Activated CD8-positive, alpha-beta memory T cell treated with anti-CD3 and anti-CD28 coated beads, Interleukin-2, amount 50 U/mL, for 1 hour (primary cell): Measurements from ENCODE around the gene RASSF10.
"Not testable (repeated sequence)": the region's sequence is repeated elsewhere in the genome, so short reads cannot be mapped to it uniquely, and the experiment has no call there.

Experiments used
- DNase-seq: peaks from one replicate; pipeline ENCODE4 v3.0.0-alpha.2; 2020; ENCODE audit errors: extremely low read depth

Gene RASSF10

DNA sequence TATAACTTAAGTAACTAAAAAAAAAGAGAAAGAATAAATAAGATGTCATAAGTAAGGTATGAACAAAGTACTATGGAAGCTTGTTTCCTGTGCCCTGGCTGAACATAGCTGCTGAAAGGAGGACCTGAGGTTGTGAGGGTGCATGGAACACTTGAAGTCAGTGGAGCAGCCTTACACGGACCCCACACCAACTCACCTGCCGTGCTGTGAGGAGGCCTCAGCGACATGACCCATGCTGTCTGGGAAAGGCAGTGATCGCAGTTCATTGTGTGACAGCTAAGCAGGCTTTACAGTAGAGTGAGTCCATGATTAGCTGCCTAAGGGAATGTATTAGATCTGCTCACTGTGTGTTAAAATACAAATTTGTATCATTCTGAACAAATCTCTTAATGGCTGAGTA lies 17.6 kb downstream of the RASSF10 start:
- DNase-seq: no peak

DNA sequence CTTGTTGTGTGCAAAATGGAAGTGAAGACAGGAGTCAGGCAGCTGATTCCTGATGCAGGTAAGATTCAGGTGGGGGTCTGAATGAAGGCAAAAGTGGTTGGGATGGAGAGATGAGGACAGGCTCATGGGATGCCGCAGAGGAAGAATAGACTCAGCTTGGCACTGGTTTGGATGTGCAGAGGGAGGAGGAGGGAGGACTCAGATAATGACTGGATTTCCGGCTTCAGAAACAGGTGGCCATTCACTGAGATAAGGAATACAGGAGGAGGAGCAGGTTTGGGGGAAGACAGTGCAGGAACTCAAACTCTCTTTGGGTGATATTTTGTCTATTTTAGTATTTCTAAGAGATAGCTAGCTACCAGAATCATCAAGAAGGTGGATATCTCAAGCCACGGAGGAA lies 19.2 kb downstream of the RASSF10 start:
- no peak for DNase-seq

DNA sequence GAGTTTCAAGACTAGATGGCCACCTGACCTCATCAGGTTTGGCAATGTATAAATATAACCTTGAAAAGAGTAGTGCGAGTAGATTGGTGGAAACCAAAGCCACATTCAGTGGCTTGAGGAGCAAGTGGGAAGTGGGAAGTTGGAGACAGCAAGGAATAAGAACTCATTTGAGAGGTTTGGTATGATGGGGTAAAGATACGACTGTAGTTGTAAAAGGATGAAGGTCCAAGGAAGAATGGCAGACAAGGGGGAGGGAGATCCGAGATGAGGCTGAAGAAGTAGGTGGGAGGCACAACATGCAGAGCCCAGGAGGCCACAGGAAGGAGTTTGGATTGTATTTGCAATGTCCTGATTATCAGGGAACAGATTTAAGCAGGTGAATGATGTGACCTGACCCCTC lies 20.8 kb downstream of the RASSF10 start:
- no peak for DNase-seq

DNA sequence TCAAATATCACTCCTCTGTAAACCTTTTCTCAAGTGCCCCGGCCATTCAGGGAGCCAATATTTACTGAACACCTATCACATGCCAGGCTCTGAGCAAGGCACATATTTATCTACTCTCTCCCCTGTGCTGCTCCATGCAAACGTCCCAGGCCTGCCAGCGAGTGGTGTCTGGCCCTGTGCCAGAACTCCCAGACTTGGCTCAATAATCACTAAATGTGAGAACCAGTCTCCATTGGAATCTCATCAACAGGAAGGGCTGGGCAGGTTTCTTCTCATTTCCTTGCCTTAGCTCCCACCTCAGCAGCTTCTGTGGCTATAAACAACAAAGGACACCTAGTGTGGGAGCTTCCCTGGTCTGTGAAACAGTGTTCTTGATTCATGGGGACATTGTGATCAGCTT lies 21.7 kb downstream of the RASSF10 start:
- no peak for DNase-seq

DNA sequence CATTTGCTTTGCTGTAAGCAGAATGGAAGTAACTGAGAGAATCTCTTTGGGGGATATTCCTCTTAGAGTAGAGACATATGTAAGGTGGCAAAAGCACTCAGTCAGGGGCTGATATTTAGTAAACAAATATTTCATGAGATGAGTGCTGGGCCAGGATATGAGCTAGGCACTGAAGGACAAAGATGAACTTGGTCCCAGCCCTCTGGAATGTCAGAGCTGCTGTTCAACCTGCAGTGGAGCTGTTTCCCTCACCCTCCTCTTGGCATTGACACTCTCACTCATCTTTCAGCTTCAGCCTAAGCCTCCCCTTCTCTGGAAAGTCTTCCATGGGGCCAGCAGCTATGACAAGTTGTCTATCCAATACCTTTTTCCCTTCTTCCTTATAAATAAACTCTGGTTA lies 22.2 kb downstream of the RASSF10 start:
- no peak for DNase-seq

DNA sequence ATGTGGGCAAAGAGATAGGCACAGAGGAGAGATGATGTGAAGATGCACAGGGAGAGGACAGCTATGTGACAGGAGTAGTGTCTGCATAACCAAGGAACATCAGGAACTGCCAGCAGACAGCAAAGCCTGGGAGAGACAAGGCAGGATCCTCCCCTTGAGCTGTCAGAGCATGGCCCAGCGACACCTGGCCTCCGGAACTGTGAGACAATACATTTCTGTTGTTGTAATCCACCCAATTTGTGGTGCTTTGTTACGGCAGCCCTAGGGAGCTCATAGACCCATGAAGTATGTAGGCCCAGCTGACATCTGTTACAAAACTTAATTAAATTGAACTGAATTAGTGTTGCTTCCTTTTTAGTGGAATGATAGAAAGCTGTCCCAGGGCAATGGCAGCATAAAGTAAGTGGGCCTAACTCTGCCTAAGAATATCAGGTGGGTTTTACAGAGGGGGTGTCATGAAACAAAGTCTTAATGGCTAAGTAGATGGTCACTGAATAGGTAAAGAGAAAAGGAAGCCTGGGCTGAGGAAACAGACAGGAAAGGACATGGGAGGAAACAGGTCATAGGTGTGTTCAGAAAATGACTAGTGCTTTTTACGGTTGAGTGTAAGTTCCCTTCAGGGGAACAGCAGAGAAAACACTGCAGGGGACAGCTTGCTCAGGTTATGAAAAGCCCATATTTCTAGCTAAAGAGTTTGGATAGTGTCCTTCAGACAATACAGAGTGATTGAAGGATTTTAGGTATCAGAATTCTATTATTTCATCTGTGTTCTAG lies 24.8 kb downstream of the RASSF10 start:
- no peak for DNase-seq

DNA sequence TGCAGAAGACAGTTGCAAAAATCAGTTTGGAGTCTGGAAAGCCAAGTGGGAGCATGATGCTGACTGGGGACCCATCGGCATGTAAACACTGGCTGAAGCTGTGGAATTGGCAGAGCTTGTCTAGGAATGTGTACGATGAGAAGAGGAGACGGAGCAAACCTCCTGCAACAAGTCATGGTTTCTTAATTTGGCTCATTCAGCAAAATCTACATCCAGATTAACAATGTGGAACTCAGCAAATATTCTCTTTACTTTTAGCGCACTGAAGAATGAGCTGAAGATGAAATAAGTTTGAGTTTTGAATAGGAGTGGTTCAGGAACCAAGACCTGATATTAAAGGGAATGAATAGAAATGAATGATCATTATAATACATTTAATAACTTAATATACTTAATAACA lies 26.6 kb downstream of the RASSF10 start:
- no peak for DNase-seq

DNA sequence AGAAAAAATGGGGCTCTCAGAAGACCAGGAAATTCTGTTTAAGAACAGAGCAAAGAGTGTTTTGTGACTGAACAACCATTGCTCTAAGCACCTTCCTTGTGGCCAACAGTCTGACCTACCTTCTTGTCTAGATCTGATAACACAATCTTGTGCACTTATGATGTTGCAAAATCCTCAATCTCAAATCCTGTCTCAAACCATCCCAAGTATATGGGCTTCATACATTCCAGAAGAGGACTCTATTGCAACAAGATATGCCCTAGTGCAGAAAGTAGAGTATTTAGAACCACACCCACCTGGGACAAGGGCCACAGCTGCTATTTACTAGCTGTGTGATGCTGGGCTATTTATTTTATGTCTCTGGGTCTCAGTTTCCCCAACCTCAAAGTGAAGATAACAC lies 27.1 kb downstream of the RASSF10 start:
- DNase-seq: no peak

DNA sequence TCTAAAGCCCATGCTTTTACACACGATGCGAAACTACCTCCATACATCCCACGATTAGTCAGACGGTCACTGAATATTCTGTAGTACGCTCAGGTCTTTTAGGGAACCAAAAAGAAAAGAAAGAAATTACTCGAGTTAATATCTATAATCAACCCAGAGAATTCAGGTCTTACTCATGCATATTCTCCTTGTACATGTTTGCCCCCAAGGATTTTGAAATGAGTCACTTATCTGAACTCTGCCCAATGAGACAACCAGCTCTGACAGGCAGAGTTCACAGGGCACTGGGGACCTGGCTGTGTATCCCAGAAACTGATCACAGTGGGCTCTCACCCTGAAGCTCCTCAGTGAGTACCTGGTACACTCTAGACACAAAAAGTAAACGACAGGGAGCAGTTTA lies 29.2 kb downstream of the RASSF10 start:
- no peak for DNase-seq

DNA sequence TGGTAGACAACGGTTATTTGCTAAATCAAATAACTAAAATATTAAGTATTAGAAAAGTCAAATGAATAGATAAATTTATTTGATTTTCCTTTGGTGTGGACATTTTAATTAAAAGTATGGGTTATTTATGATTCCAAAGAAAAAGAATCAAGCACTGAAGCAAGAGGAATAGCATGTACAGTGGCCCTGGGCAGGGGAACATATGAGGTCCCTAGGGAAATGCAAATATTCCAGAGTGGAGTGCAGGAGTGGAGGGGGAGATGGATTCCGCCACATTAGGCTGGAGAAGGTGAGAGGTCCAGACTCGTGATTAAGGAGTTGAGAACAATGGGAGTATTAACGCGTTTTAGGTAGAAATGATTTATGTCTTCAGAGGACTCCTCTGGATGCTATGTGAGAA lies 30.0 kb downstream of the RASSF10 start:
- no peak for DNase-seq

DNA sequence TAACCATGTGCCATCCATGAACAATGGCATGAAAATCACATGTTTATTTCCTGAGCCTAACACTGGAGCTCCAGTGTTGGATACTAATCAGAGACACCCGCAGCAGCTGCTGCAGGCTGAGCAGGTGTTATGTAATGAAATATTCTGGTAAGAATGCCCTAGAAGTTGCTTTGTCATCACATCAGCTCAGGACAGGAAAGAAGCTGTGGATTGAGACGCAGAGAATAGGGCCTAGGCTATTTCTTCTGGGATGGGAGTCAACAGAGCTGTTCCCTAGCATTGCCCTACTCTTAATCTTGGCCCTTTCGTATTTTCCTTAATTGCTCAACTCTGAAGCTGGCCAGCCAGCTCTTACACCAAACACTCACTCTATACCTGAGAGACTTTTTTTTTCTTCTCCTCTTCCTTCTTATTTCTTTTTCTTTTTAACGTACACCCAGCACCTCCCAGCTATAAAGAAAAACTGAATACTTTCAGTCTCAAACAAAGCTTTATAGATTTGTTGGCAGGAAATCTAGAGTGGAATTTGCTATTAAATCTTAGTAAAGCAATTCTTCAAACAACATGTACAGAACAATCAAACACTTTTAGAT lies 31.9 kb downstream of the RASSF10 start:
- no peak for DNase-seq

DNA sequence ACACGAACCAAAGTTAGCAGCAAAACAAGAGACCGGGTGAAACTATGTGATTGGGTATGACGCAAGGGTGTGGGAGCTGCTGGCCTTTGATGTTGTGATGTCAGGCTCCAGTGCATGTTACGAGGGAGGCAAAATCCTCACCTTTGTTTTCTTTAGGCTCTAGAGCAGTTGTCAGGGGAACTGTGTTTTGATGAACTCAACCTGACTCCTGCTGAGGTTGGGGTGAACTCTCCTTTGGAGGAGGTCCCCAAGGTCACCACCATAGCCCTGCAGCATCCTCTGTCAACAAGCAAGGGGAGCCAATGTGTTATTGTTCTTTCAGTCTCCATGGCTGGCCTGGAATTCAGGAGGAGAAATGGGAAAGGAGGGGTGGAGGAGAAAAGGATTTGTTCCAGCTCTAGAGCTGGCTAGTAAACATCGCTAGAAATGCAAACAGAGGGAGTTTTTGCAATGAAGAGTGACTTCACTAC lies 33.8 kb downstream of the RASSF10 start:
- DNase-seq: no peak

DNA sequence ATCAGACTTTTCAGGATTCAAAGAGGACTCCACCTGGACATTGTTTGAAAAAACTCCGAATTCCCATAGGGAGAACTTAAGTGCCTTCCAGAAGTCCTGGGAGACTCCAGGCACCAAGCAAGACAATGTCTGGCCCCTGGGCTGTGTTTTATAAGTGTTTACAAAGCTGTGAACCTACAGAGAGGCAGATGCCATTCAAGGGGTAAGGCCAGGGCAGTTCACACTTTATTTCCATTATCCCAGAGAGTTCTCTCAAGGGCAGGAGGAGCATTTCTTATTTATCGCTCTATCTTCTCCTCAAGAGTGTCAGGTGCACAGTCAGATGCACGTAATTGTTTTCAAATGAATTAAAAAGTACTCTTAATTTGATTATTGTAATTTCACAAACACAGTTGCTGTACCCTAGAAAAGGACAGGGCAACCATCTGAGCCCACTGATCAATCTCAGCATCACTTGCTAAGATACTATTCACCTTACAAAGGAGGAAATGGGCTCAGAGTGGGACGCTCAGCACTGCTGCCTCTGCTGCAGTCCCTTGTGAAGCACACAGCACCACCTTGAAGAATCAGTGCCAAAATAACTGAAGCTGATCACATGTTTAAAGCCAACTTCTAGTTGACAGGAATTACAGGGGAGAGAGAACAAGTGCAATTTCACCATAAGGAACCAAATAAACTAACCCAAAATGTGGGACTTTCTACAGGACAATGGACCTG lies 35.0 kb downstream of the RASSF10 start:
- DNase-seq: no peak

DNA sequence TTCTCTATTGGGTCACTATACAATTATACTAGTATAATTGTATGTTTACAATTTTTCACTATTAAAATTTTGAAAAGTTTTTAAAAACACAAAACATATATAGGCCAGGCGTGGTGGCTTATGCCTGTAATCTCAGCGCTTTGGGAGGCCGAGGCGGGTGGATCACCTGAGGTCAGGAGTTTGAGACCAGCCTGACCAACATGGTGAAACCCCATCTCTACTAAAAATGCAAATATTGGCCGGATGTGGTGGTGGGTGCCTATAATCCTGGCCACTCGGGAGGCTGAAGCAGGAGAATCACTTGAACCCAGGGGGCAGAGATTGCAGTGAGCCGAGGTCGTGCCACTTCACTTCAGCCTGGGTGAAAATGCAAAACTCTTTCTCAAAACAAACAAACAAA lies 36.0 kb downstream of the RASSF10 start:
- DNase-seq: not testable (repeated sequence)

DNA sequence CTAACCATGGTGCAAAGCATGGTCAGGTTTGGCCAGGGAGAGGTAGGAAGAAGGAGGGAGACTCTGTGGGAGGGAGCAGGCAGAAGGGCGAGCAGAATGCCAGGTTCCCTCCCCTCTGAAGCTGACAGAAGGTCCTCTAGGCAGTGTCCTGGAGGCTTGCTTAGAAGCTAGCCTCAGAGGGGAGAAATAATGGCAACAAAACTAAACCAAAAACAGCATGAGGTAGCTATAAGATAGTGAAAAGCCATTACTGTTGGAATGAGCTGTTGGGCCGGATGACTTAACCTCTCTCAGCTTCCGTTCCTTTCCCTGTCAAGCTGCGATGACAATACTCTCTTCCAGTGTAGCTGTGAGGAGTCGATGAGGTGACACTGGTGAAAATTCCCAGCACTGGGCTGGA lies 36.6 kb downstream of the RASSF10 start:
- DNase-seq: no peak

DNA sequence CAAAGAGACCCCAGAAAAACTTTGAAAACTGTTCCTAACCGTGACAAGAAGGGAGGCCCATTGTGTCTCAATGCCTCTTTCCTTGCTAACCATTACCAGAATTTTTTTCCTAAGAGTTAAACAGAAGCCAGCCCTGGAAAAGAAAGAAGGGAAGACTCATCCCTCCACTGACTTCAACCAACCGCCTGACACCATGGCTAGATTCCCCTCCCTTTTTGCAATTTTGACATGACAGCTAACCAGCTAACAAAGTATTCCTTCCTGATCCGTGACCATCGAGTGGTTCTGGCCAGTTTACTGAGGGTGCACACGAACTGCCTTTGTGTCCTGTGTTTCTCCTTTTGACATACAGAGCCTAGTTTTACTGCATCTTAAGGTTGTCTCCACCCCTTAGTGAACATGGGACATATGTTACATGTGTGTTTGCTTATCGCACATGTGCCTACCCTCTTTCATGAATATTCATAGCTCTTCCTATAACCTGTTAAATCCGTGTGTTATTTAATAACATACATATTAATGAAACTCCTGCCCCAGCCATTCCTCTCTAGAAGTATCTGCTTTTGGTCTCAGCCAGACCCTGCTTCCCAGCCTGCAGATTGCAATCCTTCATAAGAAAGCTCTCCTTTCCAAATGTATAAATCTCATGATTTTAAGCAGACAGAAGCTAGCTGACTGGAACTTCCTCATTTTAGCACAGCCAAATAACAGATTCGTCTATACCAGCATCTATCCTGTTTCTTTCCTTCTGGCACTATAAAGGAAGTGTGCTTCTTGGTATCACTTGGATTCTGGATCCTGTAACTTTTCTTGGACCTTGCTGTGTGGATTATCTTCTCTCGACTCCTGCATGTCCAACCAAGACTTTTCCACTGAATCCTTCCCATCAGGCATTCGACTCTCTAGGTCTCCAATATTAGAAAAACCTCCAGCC lies 37.8 kb downstream of the RASSF10 start:
- no peak for DNase-seq

DNA sequence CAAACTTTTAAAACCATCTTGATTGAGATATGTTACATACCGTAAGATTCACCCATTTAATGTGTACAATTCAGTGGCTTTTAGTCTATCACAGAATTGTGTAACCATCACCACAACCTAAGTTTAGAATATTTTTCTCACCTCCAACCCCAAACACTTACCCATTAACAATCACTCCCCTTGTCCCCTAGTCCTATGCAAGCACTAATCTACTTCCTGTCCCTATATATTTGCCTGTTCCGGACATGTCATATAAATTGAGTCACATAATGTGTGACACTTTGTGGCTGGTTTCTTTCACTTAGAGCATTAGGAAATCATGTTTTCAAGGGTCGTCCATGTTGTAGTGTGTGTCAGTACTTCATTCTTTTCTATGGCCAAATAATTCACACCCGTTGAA lies 38.8 kb downstream of the RASSF10 start:
- DNase-seq: no peak

DNA sequence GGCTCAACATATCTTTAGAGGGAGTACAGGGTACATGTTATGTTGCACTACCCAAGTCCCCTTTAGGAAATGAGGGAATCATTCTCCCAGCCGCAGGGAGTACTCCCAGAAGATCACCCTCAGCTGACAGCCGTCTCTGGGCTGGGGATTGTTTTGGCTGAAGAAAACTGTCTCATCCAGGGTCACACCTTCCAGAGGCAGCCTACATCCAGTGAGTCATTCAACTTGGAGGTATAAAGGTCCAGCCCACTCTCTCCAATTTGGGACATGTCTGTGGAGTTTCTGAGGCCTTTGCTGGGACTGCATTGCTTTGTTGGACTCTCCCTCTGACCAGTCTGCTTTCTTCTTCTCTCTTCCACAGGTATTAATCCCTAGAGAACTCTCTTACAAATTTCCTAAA lies 42.1 kb downstream of the RASSF10 start:
- no peak for DNase-seq

DNA sequence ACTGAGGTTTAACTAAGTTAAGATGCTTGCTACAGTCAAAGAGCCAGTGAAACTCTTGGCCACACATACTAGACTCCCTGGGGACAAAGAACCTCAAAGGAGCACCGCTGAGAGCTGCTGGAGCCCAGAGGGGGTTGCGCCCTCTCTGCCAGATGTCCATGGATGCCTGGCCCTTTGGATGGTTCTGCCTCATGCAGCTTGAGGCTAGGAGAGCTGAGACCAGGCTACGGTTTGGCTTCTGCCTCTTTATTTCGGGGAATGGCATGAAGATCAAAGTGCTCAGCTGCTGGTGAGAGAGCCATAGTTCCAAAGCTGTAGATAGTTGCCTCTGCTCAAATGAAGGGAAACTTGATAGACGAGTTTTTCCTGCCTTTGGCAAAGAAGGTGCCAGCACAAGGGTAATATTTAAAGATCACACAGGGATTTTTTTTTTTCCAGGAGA lies 43.0 kb downstream of the RASSF10 start:
- no peak for DNase-seq

DNA sequence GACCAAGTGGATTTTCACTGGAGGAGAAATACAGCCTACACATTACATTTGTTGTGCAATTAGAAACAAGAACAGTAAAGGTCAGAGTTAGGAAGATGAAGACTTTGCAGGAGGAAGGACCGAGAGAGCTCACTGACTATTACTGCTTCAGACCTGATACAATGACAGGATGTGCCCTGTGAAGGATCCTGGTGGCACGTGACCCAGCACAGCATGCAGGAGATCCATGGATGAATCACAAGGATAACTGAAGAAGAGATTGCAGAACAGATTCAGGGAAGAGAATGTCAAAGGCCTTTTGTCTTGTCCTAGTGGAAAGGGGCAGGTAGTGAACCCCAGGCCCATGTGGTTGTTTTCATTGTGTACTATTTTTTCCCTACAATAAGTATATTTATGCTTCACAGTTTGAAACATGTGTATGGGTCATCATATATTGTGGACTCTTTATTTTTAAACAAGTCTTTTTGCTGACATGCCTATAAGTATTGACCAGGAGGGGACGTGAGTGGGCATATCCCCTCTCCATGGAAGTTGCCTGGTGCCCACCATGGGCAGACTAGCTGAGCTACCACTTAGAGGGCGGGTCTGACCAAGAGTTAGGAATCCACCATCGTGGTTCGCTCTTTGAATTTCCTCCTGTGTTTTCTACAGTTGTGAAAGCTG lies 44.3 kb downstream of the RASSF10 start:
- DNase-seq: no peak

DNA sequence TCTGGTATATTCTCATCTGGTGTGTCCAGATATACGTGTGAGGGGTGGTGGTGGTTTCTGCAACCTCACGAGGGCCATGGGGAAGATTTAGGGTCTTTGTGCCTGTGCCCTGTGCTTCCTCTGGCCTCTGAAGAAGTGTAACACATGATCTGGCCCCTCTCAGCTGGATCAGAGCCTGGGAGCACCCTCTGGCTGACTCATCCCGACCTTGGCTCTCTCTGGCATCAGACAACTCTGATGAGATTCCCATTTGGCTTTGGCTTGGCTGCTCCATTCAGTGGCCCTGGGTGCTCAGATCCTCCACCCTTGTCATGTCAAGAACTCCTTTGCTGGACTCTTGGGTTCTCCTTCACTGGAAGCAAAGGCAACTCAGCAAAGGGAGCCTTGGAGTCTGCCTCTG lies 45.2 kb downstream of the RASSF10 start:
- DNase-seq: no peak
